DMS53 treated with DMSO at 0.1 percent for 48 hours (cell line): ENCODE measurements around the gene APOC3.
"Not testable (repeated sequence)": the region's sequence is repeated elsewhere in the genome, so short reads cannot be mapped to it uniquely, and the experiment has no call there.

ENCODE experiments used
- DNase-seq: peaks from one replicate; lab custom pipeline; 2025; ENCODE audit not compliant: unreplicated experiment; lab: John Stamatoyannopoulos, UW

Gene APOC3

GRCh38 chr11:116830184-116830912 lies 641 bp downstream of the APOC3 start:
- DNase-seq = no peak

DNA sequence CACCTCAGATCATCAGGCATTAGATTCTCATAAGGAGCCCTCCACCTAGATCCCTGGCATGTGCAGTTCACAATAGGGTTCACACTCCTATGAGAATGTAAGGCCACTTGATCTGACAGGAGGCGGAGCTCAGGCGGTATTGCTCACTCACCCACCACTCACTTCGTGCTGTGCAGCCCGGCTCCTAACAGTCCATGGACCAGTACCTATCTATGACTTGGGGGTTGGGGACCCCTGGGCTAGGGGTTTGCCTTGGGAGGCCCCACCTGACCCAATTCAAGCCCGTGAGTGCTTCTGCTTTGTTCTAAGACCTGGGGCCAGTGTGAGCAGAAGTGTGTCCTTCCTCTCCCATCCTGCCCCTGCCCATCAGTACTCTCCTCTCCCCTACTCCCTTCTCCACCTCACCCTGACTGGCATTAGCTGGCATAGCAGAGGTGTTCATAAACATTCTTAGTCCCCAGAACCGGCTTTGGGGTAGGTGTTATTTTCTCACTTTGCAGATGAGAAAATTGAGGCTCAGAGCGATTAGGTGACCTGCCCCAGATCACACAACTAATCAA lies 2.2 kb downstream of the APOC3 start:
- DNase-seq = no peak

- no peak for DNase-seq
These were observed 2.9 kb downstream of the APOC3 start for GRCh38 chr11:116832350-116833290.

- no peak for DNase-seq
These were observed 3.7 kb downstream of the APOC3 start for GRCh38 chr11:116833491-116833815.

- no peak for DNase-seq
These were observed 4.3 kb downstream of the APOC3 start for GRCh38 chr11:116833816-116834534.

- not testable (repeated sequence) for DNase-seq
These were observed 4.9 kb downstream of the APOC3 start for GRCh38 chr11:116834535-116835041.

- no peak for DNase-seq
These were observed 5.5 kb downstream of the APOC3 start for GRCh38 chr11:116835042-116835772.

- DNase-seq = peak; percentile 73
These were observed 6.3 kb downstream of the APOC3 start for GRCh38 chr11:116835791-116836631.

- no peak for DNase-seq
These were observed 6.9 kb downstream of the APOC3 start for GRCh38 chr11:116836632-116836991.

- no peak for DNase-seq
These were observed 7.8 kb downstream of the APOC3 start, which contains the start of gene APOA1 for GRCh38 chr11:116837231-116838091. APOA1 (minus strand) TSS chr11:116837622; CDS start chr11:116837387, 235 bp downstream.

DNA sequence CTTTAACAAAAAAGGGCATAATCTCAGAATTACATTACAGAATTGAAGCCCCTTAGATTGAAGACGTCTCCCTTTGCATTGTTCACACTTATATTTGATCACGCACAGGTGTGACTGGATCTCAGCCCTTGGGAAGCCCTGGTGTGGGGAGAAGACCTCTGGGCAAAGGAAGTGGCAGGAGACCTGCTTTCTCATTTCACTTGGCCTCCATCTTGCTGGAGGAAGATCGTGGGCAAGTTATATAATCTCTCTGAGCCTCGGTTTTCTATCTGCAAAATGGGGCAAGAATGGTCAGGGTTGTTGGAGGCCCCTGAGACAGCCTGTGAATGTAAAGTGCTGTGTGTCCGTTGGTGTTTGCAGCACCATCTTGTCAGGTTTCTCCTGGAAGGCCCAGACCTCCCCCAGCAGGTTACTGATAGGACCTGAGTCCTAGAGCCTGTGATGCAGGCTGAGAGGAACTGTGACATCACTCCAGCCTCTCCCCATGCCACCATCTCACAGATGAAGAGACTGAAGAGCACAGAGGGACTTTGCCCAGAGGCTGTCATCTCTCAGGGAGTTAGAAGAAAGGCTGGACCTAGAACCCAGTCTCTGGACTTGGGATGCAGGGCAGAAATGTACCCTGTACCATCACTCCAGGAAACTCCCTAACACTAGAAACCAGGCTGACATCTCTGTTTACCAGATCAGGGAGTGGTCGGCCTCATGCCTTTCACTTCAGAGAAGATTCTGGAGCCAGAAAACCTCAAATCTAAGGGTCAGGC lies 8.8 kb downstream of the APOC3 start:
- no peak for DNase-seq

DNA sequence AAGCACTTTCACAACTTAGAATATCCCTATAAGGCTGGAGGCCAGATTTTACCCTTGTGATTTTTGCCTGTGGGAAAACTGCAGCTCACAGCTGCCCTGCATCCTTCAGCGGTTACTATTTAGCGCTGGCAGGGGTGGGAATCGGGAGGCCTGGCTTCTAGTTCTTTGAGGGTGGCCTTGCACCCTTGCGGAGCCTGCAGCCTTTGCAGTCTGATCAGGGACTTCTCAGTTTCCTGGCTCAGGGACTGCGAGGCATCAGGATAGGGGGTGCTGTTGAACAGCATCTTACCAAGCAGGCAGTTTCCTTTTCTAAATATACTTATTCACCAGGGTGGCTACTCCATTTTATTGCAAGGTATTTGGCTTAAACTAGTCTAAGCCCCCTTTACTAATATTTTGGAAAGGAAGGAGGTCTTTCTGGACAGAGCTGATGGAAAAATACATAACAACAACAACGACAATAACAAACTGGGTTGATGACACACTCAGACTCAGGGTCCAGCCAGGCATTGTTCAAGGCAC lies 10.6 kb downstream of the APOC3 start:
- DNase-seq = peak; percentile 8

GRCh38 chr11:116840746-116841296 lies 11.1 kb downstream of the APOC3 start:
- no peak for DNase-seq

GRCh38 chr11:116842117-116842516 lies 12.4 kb downstream of the APOC3 start:
- no peak for DNase-seq

DNA sequence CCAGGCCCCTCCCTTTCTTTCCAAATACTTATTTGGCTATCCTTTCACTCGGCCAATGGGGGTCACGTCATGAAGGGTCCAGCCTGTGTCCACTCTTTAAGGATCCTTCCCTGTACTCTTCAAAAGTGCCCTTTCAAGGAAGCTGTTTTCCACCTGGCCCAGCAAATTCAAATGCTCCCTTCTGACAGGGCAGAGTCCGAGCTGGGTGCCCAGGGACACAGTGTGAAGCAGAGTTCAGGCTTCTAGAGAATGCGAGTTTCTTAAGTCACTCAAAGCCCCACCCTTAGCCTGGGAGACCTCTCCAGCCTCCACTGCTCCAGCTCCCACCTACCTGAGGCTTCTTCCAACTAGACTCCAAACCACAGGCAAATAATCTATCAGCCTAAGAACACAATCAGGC lies 13.2 kb downstream of the APOC3 start:
- DNase-seq = no peak

- no peak for DNase-seq
These were observed 14.0 kb downstream of the APOC3 start for GRCh38 chr11:116843661-116844060.

DNA sequence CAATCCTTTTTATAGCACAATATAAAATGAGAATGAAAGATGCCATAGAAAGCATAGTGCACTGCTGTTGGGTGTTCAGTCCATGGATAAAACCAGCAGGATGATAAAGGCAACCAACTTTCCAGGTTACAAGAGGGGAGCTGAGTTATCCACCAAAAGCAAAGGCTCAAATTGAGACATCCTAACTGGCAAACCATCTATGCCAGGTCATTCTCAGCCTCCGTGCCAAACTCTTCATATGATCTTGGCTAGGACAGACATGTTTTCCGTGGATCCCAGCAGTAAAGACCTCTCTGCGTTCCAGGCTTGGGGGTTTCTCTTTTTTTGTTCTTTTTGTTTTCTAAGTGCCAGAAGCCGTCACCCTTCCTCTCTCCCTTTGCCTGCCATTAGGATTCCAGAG lies 15.0 kb downstream of the APOC3 start:
- DNase-seq = no peak
